Activated naive CD4-positive, alpha-beta T cell treated with anti-CD3 and anti-CD28 coated beads for 36 hours (primary cell): ENCODE data around the gene SLC37A1. TPM values are rescaled to one million over a fixed set of nuclear protein-coding genes. Genes with fewer than 3 reads are reported as not detected.
A peak's percentile ranks its signal among the peaks of the same experiment; 100 is the strongest.

ENCODE experiments used
- CTCF ChIA-PET: fragments of 350-600 bp; sonication (Branson Sonifier 250); formaldehyde crosslinking; loops from one replicate; lab custom pipeline; 2021; ENCODE audit warnings: antibody characterized with exemption; lab: Charles Lee
- DNase-seq: peaks from one replicate; pipeline ENCODE4 v3.0.0-alpha.2; 2020
- H3K27ac Mint-ChIP-seq: one replicate; pipeline ENCODE4 v1.8.0; 2021; ENCODE audit warnings: mild to moderate bottlenecking, mixed read lengths
- H3K27me3 Mint-ChIP-seq: one replicate; pipeline ENCODE4 v1.8.0; 2021; ENCODE audit warnings: low read depth, mixed read lengths
- H3K36me3 Mint-ChIP-seq: one replicate; pipeline ENCODE4 v1.8.0; 2021; ENCODE audit warnings: low read depth, mixed read lengths
- H3K4me1 Mint-ChIP-seq: one replicate; pipeline ENCODE4 v1.8.0; 2021; ENCODE audit warnings: low read depth, mixed read lengths
- H3K4me3 Mint-ChIP-seq: one replicate; pipeline ENCODE4 v1.8.0; 2021; ENCODE audit warnings: mild to moderate bottlenecking, moderate library complexity, mixed read lengths
- H3K9me3 Mint-ChIP-seq: one replicate; pipeline ENCODE4 v1.8.0; 2021; ENCODE audit warnings: mixed read lengths
- intact Hi-C: fragments of 100-400 bp; cut with micrococcal nuclease; formaldehyde crosslinking; loops from one replicate; pipeline ENCODE4 v1.15.1; 2023
- total RNA-seq, 2 experiments: library from RNA; stranded (reverse); gene quantifications; one replicate each; pipeline ENCODE4 v1.2.3, GENCODE V29; 2021

Gene SLC37A1
- total RNA-seq, 2 experiments from 2014 or later = 18.4 to 18.7 TPM

DNA sequence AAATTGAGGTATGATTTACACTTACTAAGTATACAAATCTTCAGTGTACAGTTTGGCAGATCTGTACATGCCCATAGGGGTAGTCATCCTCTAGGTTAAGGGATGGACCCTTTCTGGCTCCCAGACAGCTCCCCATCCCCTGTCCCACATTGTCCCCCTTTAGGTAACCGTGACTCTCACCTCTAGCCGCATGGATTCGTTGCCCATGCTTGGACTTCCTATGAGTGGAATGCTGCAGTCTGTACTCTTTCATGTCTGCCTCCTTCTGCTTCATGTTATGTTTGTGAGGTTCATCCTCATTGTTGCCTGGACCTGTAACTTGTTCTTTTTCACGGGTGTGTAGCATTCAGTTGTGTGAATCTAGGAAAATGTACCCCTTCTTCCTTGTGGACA, 20.3 kb downstream of the SLC37A1 start:
- Mint-ChIP-seq H3K4me1 (peaks cover 35% of the 10 kb centered on the region), H3K4me3 (peak overlapping the region; percentile 49), H3K27me3 (no peaks in the 10 kb centered on the region), H3K27ac (peak overlapping the region; percentile 31), H3K9me3 (no peaks in the 10 kb centered on the region), H3K36me3 (peaks cover 26% of the 10 kb centered on the region)
- DNase-seq = no peak
- CTCF ChIA-PET = no interaction called here
- intact Hi-C loops = no loop called here

DNA sequence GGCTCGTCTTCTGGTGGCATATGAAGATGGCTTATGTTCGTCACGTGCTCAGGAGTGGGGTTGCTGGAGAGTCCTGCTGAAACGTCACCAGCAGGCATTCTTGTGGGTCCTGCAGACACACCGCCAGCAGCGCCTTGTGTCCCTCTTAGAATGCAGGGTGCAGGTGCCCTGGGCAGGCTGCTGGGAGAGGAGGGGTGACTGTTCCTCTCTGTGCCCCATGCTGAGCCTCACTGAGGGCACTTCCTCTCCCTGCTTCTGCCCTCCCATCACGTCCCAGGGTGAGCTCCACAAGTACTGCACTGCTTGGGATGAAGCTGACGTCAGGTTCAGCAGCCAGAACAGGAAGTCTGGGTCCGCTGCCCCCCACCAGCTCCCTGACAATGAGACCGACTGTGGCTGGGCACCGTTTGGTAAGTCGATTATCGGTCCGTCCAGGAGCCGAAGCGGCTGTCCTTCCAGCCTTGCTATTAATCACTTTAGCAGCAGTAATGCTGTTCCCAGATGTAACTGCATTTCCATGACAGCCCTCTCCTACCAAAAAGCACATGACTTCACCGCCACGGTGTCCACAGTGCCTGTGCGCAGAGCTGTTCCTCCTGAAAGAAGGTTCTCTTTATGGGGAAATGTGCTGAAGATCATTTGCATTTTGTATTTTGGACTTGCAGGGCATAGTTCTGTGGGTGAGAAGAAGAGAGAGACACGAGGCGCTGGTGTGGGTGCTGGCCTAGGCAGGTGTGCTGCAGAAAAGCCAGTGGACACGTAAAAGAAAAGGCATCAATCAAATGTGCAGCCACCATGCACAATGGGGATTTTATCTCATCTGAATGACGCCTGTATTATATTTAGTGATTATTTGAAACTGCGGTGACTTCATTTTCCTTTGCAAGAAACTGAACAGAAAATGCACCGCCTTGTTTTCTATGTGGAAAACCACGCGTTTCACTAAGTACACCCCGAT, 21.0 kb downstream of the SLC37A1 start:
- CTCF ChIA-PET = no interaction called here
- no peak for DNase-seq
- Mint-ChIP-seq H3K36me3 (peaks cover 21% of the 10 kb centered on the region), H3K4me3 (peak overlapping the region; percentile 49), H3K4me1 (peaks cover 29% of the 10 kb centered on the region), H3K27ac (peak overlapping the region; percentile 67), H3K9me3 (no peaks in the 10 kb centered on the region), H3K27me3 (no peaks in the 10 kb centered on the region)
- intact Hi-C loops = no loop called here

DNA sequence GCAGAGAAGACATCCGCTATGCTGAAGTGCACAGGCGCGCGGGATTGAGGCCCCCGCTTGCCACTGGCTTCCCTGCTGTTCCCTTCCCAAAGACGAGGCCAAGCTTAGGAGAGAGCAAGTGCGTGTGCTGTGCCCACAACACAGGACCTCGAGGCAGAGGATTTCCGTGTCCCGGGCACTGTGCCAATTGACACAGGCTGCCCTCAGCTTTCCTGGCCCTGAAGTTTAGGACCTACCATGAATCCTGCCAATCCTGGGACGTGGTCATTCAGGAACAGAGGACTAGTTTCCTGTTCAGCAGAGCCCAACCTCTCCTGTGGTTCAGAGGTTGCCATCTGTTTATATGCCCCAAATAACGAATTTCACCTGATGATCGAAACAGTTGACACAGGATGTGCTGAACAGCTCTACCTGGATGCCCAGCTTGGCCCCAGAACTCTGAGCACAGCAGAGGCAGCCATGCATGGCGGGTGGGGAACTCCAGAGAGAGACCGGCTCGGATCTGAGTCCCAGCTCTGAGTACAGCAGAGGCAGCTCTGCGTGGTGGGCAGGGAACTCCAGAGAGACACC, 22.0 kb downstream of the SLC37A1 start:
- CTCF ChIA-PET = interaction anchor here (0.5 to 2.1 kb wide), 3 partner anchors 85 to 277 kb away, joined by 3 to 12 read pairs (median 3); no protein-coding TSS in a partner anchor
- H3K27me3 Mint-ChIP-seq = no peaks in the 10 kb centered on the region
- DNase-seq = no peak
- H3K36me3 Mint-ChIP-seq = peaks cover 20% of the 10 kb centered on the region
- H3K4me3 Mint-ChIP-seq = no peak overlapping the region
- intact Hi-C loops = loop anchor here (2.0 kb wide), 2 partner anchors 155 to 197 kb away; no protein-coding TSS in a partner anchor
- no peaks in the 10 kb centered on the region for H3K9me3 Mint-ChIP-seq
- no peak overlapping the region for H3K27ac Mint-ChIP-seq
- peaks cover 19% of the 10 kb centered on the region for H3K4me1 Mint-ChIP-seq

DNA sequence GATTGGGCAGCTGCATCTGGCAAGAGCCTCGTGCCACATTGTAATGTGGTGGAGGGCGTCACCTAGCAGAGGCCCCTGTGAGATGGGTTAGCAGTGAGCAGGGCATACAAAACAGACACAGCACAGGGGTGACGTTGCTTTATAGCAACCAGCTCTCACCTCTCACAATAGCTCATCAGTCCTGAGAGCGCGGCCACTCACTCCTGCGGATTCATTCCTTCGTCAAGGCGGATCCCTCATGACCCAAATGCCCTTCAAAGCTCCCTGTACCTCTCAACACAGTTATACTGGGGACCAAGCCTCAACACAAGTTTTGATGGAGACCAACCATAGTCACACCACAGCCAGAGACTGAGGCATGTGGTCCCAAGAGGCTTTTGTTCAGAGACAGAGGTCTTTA, 22.9 kb downstream of the SLC37A1 start:
- Mint-ChIP-seq H3K36me3 (peaks cover 18% of the 10 kb centered on the region), H3K27ac (no peak overlapping the region), H3K4me1 (peaks cover 16% of the 10 kb centered on the region), H3K27me3 (no peaks in the 10 kb centered on the region), H3K4me3 (no peak overlapping the region), H3K9me3 (no peaks in the 10 kb centered on the region)
- no peak for DNase-seq
- intact Hi-C loops = loop anchor here (2.0 kb wide), 2 partner anchors 156 to 198 kb away; no protein-coding TSS in a partner anchor
- CTCF ChIA-PET = interaction anchor here (0.7 to 2.1 kb wide), 3 partner anchors 10 to 227 kb away, joined by 3 to 12 read pairs (median 4); no protein-coding TSS in a partner anchor

DNA sequence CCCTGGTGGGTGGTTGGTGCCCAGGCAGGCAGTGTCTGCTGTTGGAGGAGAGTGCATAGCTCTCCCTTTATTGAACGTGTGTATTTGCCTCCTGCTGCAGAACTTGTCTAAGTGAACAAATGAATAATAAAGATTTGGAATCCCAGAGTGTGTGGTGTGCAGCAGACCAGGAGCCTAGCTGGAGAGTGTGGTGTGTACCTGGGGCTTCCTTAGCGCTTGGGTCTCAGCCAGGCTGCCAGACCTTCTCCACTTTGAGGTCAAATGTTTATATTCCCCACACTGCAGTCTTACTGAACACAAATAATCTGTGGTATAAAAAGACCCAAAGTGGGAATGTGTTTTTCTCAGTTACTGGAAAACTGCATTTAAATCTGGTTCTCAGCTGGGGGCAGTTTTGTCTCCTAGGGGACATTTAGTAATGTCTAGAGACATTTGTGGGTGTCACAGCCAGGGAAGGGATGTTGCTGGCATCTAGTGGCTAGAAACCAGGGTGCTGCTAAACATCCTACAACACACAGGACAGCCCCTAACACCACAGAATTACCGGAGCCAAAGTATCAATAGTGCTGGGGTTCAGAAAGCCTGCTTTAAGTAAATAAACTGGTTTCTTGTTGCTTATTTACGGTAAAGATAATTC, 23.6 kb downstream of the SLC37A1 start:
- no peaks in the 10 kb centered on the region for H3K9me3 Mint-ChIP-seq
- intact Hi-C loops = loop anchor here (2.0 kb wide), 2 partner anchors 156 to 198 kb away; no protein-coding TSS in a partner anchor

DNA sequence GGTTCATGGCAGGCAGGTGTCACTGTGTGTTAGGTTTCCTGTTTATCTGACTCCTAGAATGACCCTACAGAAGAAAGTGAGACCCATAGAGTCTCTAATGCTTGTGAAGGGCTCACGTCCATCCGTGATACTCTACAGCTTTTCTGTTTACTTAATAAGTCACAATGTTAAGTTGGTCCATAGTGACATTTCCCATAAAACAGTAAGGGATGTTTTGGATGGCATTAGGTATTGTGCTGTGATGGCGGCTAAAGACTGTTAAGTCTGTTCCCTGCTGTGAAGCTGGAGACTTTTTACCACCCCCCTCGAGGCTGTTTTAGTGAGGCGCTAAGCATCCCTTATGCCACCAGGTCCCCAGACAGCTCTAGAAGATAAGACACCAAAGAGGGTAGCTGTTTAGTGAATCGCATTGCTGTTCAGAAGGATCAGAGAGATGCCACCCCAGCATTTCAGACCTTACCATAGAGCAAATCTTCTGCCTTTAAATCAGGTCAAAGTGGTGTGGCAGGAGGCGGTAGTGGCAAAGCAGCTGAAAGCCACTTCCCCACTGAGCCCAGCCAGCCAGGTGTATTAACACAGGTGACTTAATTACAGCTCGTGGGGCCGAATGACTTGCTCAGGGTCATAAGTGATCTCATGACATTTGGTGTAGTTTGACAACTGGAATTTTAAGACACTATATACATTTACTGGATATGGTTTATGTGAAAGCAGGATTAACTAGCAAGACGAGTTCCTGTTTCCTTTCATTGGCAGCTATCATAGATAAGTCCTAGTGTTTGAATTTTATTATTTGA, 25.0 kb downstream of the SLC37A1 start:
- CTCF ChIA-PET = interaction anchor here (0.5 to 1.2 kb wide), 3 partner anchors 64 to 275 kb away, joined by 3 read pairs; no protein-coding TSS in a partner anchor
- Mint-ChIP-seq H3K36me3 (peaks cover 20% of the 10 kb centered on the region), H3K4me3 (no peak overlapping the region), H3K27ac (no peak overlapping the region), H3K27me3 (no peaks in the 10 kb centered on the region), H3K4me1 (peaks cover 14% of the 10 kb centered on the region), H3K9me3 (no peaks in the 10 kb centered on the region)
- DNase-seq = no peak
- intact Hi-C loops = no loop called here

More for the DNA sequence above, 23.6 kb downstream of the SLC37A1 start:
- DNase-seq = peak; percentile 54
- Mint-ChIP-seq H3K27ac (no peak overlapping the region), H3K4me1 (peaks cover 16% of the 10 kb centered on the region), H3K27me3 (no peaks in the 10 kb centered on the region), H3K36me3 (peaks cover 18% of the 10 kb centered on the region), H3K4me3 (no peak overlapping the region)
- CTCF ChIA-PET = interaction anchor here (0.7 to 2.1 kb wide), 3 partner anchors 11 to 227 kb away, joined by 3 to 12 read pairs (median 4); no protein-coding TSS in a partner anchor

DNA sequence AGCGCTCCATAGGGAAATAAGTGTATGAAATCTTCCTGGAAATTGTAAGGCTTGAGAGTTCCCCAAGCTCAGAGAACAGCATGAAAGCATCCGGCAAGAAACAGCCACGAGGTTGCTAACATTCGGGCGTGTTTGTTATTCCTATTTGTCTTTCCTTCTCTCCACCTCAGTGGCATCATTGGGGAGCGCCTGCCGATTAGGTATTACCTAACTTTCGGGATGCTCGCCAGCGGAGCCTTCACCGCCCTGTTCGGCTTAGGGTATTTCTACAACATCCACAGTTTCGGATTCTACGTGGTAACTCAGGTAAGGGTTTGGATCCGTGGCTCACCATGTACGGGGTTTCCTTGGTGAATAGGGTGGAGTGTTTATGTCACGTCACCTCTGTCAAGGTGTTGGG, 25.7 kb downstream of the SLC37A1 start:
- peaks cover 7% of the 10 kb centered on the region for H3K4me1 Mint-ChIP-seq
- H3K9me3 Mint-ChIP-seq = no peaks in the 10 kb centered on the region
- no peak for DNase-seq
- H3K27ac Mint-ChIP-seq = no peak overlapping the region
- intact Hi-C loops = no loop called here
- H3K4me3 Mint-ChIP-seq = no peak overlapping the region
- H3K36me3 Mint-ChIP-seq = peaks cover 16% of the 10 kb centered on the region
- CTCF ChIA-PET = interaction anchor here (0.5 to 1.2 kb wide), 2 partner anchors 63 to 83 kb away, joined by 3 read pairs; no protein-coding TSS in a partner anchor
- H3K27me3 Mint-ChIP-seq = no peaks in the 10 kb centered on the region

DNA sequence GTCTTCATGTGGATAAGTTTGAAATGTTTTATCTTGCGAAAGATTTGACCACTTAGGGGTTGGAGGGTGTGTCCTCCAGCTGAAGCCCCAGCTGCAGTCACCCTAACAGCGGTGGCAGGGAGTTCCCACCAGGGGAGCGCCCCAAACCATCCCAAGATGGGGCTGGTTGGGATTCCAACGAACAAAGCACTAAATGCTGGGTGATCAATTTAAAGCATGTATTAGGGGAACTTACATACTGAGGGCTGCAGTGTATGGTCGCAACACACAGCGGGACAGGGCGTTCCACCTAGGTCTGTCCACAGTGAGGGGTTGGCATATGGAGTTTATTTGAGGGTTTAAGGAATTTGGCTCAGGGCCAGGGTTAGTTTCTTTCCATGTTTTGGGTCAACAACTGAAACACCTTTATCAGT, 26.3 kb downstream of the SLC37A1 start:
- Mint-ChIP-seq H3K9me3 (no peaks in the 10 kb centered on the region), H3K36me3 (peaks cover 12% of the 10 kb centered on the region), H3K4me1 (peaks cover 1% of the 10 kb centered on the region), H3K27me3 (no peaks in the 10 kb centered on the region), H3K4me3 (no peak overlapping the region), H3K27ac (no peak overlapping the region)
- intact Hi-C loops = no loop called here
- CTCF ChIA-PET = interaction anchor here (1.2 kb wide), 1 partner anchor 84 kb away, joined by 3 read pairs; no protein-coding TSS in a partner anchor
- DNase-seq = no peak

DNA sequence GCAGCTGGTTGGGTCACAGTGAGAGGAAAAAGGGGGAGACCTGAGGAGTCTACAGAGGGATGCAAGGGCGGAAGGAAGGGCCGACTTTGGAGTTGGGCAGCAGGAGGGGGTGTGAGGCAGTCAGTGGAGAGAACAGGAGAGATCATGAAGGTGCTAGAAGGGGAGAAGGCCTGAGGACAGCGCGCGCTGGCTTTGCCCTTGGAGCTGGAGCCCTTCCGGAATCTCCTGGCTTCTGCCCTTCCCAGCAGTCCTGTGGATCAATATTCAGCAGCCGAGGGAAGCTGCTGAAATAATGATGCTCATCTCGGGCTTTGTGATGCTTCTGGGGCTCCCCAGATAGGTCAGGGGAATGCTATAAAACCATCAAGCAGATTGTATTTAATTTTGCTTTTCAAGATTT, 26.7 kb downstream of the SLC37A1 start:
- H3K9me3 Mint-ChIP-seq = no peaks in the 10 kb centered on the region
- peaks cover 12% of the 10 kb centered on the region for H3K36me3 Mint-ChIP-seq
- CTCF ChIA-PET = no interaction called here

DNA sequence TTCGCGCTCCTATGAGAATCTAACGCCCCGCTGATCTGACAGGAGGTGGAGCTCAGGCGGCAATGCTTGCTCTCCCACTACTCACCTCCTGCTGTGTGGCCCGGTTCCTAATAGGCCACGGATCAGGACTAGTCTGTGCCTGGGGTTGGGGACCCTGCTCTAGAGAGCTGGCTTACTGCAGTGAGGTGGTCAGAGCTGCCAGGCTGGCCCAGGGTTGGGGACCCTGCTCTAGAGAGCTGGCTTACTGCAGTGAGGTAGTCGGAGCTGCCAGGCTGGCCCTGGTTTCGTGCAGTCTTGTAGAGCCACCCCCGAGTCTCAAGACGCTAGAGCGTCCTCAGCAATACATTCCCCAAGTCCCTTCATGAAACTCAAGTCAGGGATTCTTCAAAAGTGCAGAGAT, 27.5 kb downstream of the SLC37A1 start:
- CTCF ChIA-PET = no interaction called here
- Mint-ChIP-seq H3K9me3 (no peaks in the 10 kb centered on the region), H3K27ac (no peak overlapping the region), H3K27me3 (no peaks in the 10 kb centered on the region), H3K36me3 (peaks cover 12% of the 10 kb centered on the region), H3K4me1 (no peaks in the 10 kb centered on the region), H3K4me3 (no peak overlapping the region)
- intact Hi-C loops = no loop called here
- DNase-seq = no peak

More for the DNA sequence above, 26.7 kb downstream of the SLC37A1 start:
- H3K27ac Mint-ChIP-seq = no peak overlapping the region
- H3K4me3 Mint-ChIP-seq = no peak overlapping the region
- no peaks in the 10 kb centered on the region for H3K27me3 Mint-ChIP-seq
- intact Hi-C loops = no loop called here
- DNase-seq = no peak
- H3K4me1 Mint-ChIP-seq = no peaks in the 10 kb centered on the region

DNA sequence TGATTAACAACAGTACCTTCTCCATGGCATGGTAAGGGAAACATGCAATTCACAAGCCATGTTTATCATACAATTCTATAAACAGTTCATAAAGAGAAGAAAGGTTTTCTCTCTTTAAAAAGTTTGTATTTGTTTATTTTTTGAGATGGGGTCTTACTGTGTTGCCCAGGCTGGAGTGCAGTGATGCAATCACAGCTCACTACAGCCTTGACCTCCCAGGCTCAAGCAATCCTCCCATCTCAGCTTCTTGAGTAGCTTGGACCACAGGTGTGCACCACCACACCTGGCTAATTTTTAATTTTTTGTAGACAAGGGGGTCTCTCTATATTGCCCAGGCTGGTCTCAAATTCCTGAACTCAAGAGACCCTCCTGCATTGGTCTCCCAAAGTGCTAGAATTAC, 28.0 kb downstream of the SLC37A1 start:
- CTCF ChIA-PET = interaction anchor here (0.6 kb wide), 1 partner anchor 193 kb away, joined by 3 read pairs; no protein-coding TSS in a partner anchor
- DNase-seq = no peak

More for the DNA sequence above, 28.0 kb downstream of the SLC37A1 start:
- H3K9me3 Mint-ChIP-seq = no peaks in the 10 kb centered on the region
- H3K4me1 Mint-ChIP-seq = no peaks in the 10 kb centered on the region
- intact Hi-C loops = no loop called here
- peaks cover 12% of the 10 kb centered on the region for H3K36me3 Mint-ChIP-seq
- H3K27me3 Mint-ChIP-seq = no peaks in the 10 kb centered on the region
- no peak overlapping the region for H3K4me3 Mint-ChIP-seq
- H3K27ac Mint-ChIP-seq = no peak overlapping the region
